ENCODE results near the gene NR5A1.

DNA sequence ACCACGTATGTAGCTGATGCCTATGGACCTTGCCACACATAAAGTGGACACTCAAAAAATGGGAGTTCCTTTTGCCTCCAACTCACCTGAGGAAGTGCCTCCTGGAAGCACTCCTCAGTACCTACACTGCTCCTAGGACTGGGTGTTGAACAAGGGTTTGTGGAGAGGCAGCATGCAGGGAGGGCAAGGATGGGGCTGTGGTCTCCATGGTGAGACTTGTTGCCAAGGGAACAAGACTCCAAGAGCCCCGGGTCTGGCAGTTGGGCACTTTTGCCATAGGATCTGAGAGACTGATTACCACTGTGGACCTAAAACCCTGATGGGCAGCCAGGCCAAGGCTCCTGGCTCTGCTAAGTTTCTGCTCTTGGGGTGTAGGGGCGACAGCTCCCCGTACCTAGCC, 6.9 kb upstream of the NR5A1 start:
- TF ChIP-seq, protein P1, sequence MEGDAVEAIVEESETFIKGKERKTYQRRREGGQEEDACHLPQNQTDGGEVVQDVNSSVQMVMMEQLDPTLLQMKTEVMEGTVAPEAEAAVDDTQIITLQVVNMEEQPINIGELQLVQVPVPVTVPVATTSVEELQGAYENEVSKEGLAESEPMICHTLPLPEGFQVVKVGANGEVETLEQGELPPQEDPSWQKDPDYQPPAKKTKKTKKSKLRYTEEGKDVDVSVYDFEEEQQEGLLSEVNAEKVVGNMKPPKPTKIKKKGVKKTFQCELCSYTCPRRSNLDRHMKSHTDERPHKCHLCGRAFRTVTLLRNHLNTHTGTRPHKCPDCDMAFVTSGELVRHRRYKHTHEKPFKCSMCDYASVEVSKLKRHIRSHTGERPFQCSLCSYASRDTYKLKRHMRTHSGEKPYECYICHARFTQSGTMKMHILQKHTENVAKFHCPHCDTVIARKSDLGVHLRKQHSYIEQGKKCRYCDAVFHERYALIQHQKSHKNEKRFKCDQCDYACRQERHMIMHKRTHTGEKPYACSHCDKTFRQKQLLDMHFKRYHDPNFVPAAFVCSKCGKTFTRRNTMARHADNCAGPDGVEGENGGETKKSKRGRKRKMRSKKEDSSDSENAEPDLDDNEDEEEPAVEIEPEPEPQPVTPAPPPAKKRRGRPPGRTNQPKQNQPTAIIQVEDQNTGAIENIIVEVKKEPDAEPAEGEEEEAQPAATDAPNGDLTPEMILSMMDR (IDR thresholded peaks at IDR 0.05), result no peak
- TF ChIP-seq POLR2AphosphoS5 (IDR thresholded peaks at IDR 0.05), result no peak

Measured in sigmoid colon (tissue), 4 donors.